HG03108 (cell line): ENCODE measurements around the gene RPL15.
A peak's percentile ranks its signal among the peaks of the same experiment; 100 is the strongest.
"Not testable (repeated sequence)": the region's sequence is repeated elsewhere in the genome, so short reads cannot be mapped to it uniquely, and the experiment has no call there.

Experiments used
- ATAC-seq: cut with Tn5 transposase; IDR thresholded peaks from one replicate; pipeline ENCODE4 v1.9.1; 2021; ENCODE audit warnings: moderate library complexity; ENCODE audit not compliant: unreplicated experiment

RPL15 gene

DNA sequence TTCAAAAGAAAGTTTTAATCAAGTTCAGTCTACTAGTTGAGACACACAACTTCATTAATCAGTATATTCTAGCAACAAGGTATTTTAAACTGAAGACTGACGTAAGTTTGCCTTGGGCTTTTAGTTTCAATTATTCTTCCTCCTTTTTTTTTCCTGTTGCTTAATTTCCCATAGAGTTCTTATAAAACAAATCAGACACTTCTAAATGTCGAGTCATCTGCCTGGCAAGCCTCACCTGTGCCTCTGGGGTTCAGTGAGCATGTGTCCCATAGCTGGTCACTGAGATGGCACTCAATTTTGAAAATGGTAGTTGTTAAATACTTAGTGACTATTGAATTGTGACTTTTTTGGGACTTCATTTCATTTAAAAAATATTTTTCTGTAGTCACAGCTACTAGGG lies 27.5 kb upstream of the RPL15 start:
- ATAC-seq: no peak

DNA sequence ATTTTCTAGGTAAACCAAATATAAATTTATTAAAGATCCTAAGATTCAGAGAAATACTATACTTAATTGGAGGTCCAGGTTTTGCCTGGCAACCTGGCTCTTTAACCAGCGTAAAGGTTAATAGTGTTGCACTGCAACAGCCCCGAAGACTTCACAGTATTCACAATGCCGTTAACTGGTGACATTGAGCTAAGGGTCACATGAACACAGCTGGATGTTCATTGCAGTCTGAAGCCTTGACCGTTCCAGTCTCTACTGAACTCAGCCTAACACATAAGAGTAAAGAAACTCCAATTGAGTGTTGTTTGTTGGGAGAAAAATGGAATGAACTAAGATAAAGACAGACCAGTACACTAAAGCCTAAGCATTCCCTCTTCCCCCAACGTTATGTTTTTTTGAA lies 27.0 kb upstream of the RPL15 start:
- no peak for ATAC-seq

GRCh38 chr3:23894254-23895061 lies 22.5 kb upstream of the RPL15 start:
- ATAC-seq: no peak

GRCh38 chr3:23895181-23895580 lies 21.8 kb upstream of the RPL15 start:
- no peak for ATAC-seq

- no peak for ATAC-seq
Measured at GRCh38 chr3:23900744-23901143, 16.2 kb upstream of the RPL15 start.

GRCh38 chr3:23904545-23904944 lies 12.4 kb upstream of the RPL15 start:
- ATAC-seq: no peak

DNA sequence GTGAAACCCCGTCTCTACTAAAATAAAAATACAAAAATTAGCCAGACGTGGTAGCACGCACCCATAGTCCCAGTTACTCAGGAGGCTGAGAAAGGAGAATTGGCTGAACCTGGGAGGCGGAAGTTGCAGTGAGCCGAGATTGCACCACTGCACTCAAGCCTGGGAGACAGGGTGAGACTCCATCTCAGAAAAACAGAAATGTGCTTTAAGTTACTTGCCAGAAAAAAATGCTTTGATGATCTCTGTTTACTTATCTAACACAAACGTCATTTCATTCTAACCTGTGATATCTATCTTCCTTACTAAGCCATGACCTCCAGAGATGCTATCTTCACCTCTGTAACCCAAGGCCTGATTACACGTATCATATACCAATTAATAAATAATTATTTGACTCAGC lies 7.6 kb upstream of the RPL15 start:
- ATAC-seq: no peak

DNA sequence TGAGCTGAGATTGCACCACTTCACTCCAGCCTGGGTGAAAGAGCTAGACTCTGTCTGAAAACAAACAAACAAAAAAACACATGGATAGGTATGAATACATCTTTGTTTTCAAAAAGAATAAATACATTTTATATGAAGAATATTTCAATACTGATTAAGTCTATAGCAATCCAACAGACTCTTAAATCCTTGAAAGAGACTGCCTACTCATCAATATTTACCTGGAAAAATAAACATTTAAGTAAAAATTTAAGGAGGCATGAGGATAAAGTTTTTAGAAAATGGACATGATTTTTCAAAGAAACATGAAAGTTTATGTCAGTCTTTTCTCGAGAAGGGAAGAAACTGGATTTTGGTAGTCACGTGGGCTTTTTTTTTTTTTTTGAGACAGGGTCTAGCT lies 5.5 kb upstream of the RPL15 start:
- no peak for ATAC-seq

DNA sequence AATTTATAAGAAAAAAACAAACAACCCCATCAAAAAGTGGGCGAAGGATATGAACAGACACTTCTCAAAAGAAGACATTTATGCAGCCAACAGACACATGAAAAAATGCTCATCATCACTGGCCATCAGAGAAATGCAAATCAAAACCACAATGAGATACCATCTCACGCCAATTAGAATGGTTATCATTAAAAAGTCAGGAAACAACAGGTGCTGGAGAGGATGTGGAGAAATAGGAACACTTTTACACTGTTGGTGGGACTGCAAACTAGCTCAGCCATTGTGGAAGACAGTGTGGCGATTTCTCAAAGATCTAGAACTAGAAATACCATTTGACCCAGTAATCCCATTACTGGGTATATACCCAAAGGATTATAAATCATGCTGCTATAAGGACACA lies 4.6 kb upstream of the RPL15 start:
- ATAC-seq: not testable (repeated sequence)

GRCh38 chr3:23913182-23913581 lies 3.8 kb upstream of the RPL15 start:
- no peak for ATAC-seq

DNA sequence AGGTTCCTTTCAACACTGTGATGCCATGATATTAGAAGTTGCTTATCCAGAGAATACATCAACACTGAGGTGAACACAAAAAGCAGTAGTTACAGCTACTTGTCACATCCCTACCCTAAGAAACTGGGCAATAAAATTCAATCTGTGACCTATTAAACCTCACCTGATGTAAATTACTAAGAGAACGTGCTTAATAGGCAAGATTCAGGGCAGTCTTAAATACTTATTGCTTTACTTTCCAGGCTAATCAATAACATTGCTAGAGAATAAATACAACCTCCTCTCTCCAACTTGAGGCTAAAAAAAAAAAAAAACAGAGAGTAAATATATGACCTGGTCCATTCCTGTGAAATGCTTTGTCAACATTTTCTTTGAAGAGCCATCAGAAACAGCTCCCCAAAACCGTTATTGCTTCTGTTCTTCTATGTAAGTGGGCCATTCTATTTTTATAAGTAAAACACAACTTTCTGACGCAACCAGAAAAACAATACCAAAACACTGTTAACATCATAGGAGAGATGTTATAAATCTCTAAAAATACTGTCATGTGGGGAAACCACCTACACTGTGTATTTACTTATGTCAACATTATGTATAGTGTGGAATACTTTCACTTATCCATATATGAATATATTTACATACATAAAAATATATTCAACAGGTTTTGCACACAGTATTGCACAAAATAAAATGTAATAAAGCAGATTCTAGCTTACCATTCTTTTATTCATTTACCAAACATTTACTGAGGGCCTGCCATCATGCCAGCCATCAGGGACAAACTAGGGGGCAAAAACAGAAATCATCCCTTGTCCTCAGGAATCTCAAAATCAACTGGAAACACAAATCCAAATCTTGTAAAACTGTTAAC lies 2.8 kb upstream of the RPL15 start:
- ATAC-seq: no peak

GRCh38 chr3:23915537-23916108 lies 1.3 kb upstream of the RPL15 start:
- ATAC-seq: no peak

GRCh38 chr3:23916152-23916885 lies 613 bp upstream of the RPL15 start:
- ATAC-seq: peak; percentile 36

GRCh38 chr3:23917679-23918303 lies 859 bp downstream of the RPL15 start:
- not testable (repeated sequence) for ATAC-seq

GRCh38 chr3:23918331-23918730 lies 1.4 kb downstream of the RPL15 start:
- ATAC-seq: not testable (repeated sequence)

DNA sequence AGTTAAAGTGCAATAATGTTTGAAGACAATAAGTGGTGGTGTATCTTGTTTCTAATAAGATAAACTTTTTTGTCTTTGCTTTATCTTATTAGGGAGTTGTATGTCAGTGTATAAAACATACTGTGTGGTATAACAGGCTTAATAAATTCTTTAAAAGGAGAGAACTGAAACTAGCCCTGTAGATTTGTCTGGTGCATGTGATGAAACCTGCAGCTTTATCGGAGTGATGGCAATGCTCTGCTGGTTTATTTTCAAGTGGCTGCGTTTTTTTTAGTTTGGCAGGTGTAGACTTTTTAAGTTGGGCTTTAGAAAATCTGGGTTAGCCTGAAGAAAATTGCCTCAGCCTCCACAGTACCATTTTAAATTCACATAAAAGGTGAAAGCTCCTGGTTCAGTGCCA lies 2.7 kb downstream of the RPL15 start:
- no peak for ATAC-seq

DNA sequence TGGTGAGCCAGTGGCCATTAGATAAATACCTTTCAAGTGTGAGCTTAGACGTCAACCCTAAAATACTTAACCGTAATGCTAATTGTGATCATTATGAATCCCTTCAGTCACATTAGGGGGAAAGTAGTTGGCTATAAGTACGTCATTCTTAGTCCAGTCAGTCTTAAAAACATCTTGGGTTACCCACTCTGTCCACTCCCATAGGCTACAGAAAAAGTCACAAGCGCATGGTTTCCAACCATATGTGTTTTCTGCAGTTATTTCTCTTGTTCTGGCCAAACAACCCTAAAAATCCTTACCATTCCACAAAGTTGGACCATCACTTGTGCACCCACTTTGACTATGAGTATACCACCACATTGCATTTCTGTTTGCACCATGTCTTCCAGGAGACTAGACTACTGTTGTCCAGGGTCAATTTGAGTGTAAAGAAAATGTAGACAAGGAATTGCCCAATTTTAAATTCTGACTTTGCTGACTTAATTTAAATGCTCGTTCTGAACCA lies 3.3 kb downstream of the RPL15 start:
- no peak for ATAC-seq

DNA sequence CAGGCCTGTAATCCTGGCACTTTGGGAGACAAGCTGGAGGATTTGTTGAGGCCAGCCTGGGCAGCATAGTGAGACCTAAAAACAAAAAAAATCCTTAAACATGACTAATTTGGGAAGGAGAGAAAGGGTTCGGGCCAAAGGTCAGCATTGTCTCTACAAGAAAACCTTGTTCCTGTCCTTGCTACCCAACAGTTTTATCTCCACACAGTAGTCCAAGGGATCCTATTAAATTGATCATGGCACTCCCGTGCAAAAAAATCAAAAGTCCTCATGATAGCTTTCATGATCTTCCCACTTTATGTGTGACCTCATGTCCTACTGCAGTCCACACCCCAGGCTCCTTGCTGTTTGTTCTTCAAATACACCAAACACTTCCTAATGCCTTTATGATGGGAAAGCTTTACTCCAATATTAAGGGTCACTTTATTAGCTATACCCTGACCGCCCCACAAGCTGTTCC lies 4.2 kb downstream of the RPL15 start:
- no peak for ATAC-seq

DNA sequence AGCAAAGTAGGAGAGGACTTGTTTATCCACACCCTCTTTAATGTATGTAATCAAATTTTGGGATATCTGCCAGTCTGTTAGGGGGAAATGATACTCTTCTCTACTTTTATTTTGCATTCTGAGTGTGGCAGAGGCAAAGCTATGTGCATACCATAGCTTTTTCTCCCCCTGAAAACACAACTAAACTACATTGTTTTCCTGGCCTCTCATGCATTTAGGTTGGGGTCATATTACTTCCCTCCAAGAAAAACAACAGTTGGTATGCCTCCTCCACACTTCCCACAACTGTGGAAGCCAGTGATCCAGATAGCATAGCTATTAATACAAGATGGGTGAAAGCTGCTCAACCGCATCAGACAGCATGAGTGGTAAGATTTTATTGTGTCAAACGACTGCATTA lies 6.9 kb downstream of the RPL15 start:
- ATAC-seq: no peak

DNA sequence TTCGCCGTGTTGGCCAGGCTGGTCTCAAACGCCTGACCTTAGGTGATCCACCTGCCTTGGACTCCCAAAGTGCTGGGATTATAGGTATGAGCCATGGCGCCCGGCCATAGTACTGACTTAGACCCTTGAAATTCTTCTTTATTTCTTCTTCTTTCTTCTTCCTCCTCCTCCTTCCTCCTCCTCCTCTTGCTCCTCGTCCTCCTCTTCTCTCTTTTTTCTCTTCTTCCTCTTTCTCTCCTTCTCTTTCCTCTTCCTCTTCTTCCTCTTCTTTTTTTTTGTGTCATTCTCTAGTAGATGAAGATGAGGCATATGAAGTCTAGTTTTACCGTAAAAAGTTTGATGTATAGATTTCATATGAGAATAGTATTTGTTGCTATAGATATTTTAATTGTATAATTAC lies 9.3 kb downstream of the RPL15 start:
- ATAC-seq: no peak
